OCI-LY3 (cell line): ENCODE measurements around the gene SAMM50.

ENCODE experiments used
- CTCF ChIP-seq: fragments of 200-600, 300-600 bp; sonication (generic); IDR thresholded peaks from 2 replicates; pipeline ENCODE4 v1.5.1; 2014; ENCODE audit warnings: antibody characterized with exemption, low read length, low read depth
- EZH2phosphoT487 ChIP-seq: fragments of 200-600 bp; shearing (Covaris generic); IDR thresholded peaks from 2 replicates; pipeline ENCODE4 v1.6.1; 2018; ENCODE audit warnings: antibody characterized with exemption, mixed run types, low read depth

DNA sequence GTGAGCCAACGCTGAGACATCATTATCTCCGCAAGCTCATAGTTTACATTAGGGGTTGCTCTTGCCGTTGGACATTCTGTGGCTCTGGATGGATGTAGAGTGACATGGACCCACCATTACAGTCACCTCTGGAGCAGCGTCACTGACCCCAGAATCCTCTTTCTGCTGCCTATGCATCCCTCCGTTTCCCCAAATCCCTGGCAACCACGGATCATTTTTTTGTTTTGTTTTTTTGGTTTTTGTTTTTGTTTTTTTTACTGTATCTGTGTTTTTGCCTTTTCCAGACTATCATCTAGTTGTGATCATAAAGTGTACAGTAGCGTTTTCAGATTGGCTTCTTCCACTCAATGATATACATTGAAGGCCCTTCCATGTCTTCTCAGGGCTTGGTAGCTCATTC, 72.8 kb downstream of the SAMM50 start:
- TF ChIP-seq CTCF (no peak), EZH2phosphoT487 (no peak)
